Neural progenitor cell (in vitro differentiated cells): ENCODE measurements around the gene ZNF83. TPM values are rescaled to one million over a fixed set of nuclear protein-coding genes. Genes with fewer than 3 reads are reported as not detected.
"Not testable (repeated sequence)": the region's sequence is repeated elsewhere in the genome, so short reads cannot be mapped to it uniquely, and the experiment has no call there.

ENCODE experiments used
- DNase-seq: peaks from one replicate; pipeline ENCODE4 v3.0.0-alpha.2; 2016; ENCODE audit warnings: low spot score
- H2AFZ ChIP-seq: fragments of 200-600 bp; sonication (generic); replicated peaks from 2 replicates; pipeline ENCODE4 v1.6.1; 2016; ENCODE audit warnings: antibody characterized with exemption
- H3F3A ChIP-seq: fragments of 200-600 bp; sonication (generic); 2 replicates; pipeline ENCODE4 v1.6.1; 2016; ENCODE audit warnings: antibody characterized with exemption, low read depth
- H3K27ac ChIP-seq: fragments of 200-600 bp; sonication (generic); 2 replicates; pipeline ENCODE4 v1.5.1; 2016; ENCODE audit warnings: mild to moderate bottlenecking
- H3K27me3 ChIP-seq: fragments of 200-600 bp; sonication (generic); 2 replicates; pipeline ENCODE4 v1.6.1; 2016; ENCODE audit warnings: mild to moderate bottlenecking, moderate library complexity
- H3K36me3 ChIP-seq: fragments of 200-600 bp; sonication (generic); 2 replicates; pipeline ENCODE4 v1.5.1; 2016
- H3K4me1 ChIP-seq: fragments of 200-600 bp; sonication (generic); 2 replicates; pipeline ENCODE4 v1.6.1; 2016; ENCODE audit warnings: mixed run types
- H3K4me2 ChIP-seq: fragments of 200-600 bp; sonication (generic); 2 replicates; pipeline ENCODE4 v1.6.1; 2016
- H3K4me3 ChIP-seq: fragments of 200-600 bp; sonication (generic); 2 replicates; pipeline ENCODE4 v1.5.1; 2016
- H3K79me2 ChIP-seq: fragments of 200-600 bp; sonication (generic); 2 replicates; pipeline ENCODE4 v1.6.1; 2016; ENCODE audit warnings: low read depth
- H3K9ac ChIP-seq: fragments of 200-600 bp; sonication (generic); 2 replicates; pipeline ENCODE4 v1.6.1; 2016
- H3K9me3 ChIP-seq: fragments of 200-600 bp; sonication (generic); 2 replicates; pipeline ENCODE4 v1.5.1; 2016; ENCODE audit warnings: low read depth
- H4K20me1 ChIP-seq: fragments of 200-600 bp; sonication (generic); 2 replicates; pipeline ENCODE4 v1.6.1; 2016; ENCODE audit warnings: low read depth
- H3K27ac Mint-ChIP-seq: 3 replicates; pipeline ENCODE4 v1.8.0; 2021; ENCODE audit warnings: mixed read lengths
- H3K27me3 Mint-ChIP-seq: 2 replicates; pipeline ENCODE4 v1.8.0; 2022; ENCODE audit warnings: low read depth, mild to moderate bottlenecking, inconsistent platforms, moderate library complexity, mixed read lengths; ENCODE audit not compliant: insufficient read depth
- H3K36me3 Mint-ChIP-seq: 3 replicates; pipeline ENCODE4 v1.8.0; 2021; ENCODE audit warnings: mixed read lengths
- H3K4me1 Mint-ChIP-seq: 3 replicates; pipeline ENCODE4 v1.8.0; 2021; ENCODE audit warnings: mixed read lengths
- H3K4me3 Mint-ChIP-seq: 3 replicates; pipeline ENCODE4 v1.8.0; 2021; ENCODE audit warnings: mild to moderate bottlenecking, moderate library complexity, mixed read lengths
- H3K9me3 Mint-ChIP-seq: 3 replicates; pipeline ENCODE4 v1.8.0; 2020; ENCODE audit warnings: mixed read lengths
- CTCF ChIP-seq: fragments of 200-600 bp; sonication (generic); IDR thresholded peaks from 2 replicates; pipeline ENCODE4 v1.5.1; 2017; ENCODE audit warnings: antibody characterized with exemption, mild to moderate bottlenecking
- EZH2 ChIP-seq: fragments of 200-600 bp; sonication (generic); IDR thresholded peaks from 2 replicates; pipeline ENCODE4 v1.6.1; 2017; ENCODE audit warnings: antibody characterized with exemption, mild to moderate bottlenecking, moderate library complexity
- EZH2phosphoT487 ChIP-seq: fragments of 200-600 bp; sonication (generic); IDR thresholded peaks from 2 replicates; pipeline ENCODE4 v1.6.1; 2017; ENCODE audit warnings: antibody characterized with exemption
- total RNA-seq: library from RNA; depleted of rRNA; stranded (reverse); fragments of >200 nt; gene quantifications from 2 replicates; pipeline ENCODE4 v1.2.3, GENCODE V29; 2015; ENCODE audit warnings: low replicate concordance

The ZNF83 gene
- total RNA-seq, 1 donor from 2014 or later: 76.2 TPM

- Histone ChIP-seq H3K4me3 (peak overlapping the region; percentile 77), H3K4me1 (peaks cover 8% of the 10 kb centered on the region), H3K36me3 (no peaks in the 10 kb centered on the region), H3K27me3 (no peaks in the 10 kb centered on the region), H2AFZ (peak overlapping the region; percentile 48), H3F3A (peaks cover 19% of the 10 kb centered on the region), H3K27ac (no peak overlapping the region), H3K4me2 (peak overlapping the region; percentile 85), H3K9me3 (no peaks in the 10 kb centered on the region), H3K79me2 (peaks cover 19% of the 10 kb centered on the region), H3K9ac (no peak overlapping the region), H4K20me1 (no peaks in the 10 kb centered on the region)
- peaks cover 44% of the 10 kb centered on the region for H3K9me3 Mint-ChIP-seq
- peaks cover 37% of the 10 kb centered on the region for H3K36me3 Mint-ChIP-seq
- no peak for DNase-seq
- H3K27me3 Mint-ChIP-seq: peaks cover 2% of the 10 kb centered on the region
- H3K4me3 Mint-ChIP-seq: peak overlapping the region; percentile 88
- TF ChIP-seq CTCF: no peak
- no peak for TF ChIP-seq EZH2phosphoT487
- TF ChIP-seq EZH2: no peak
- peaks cover 9% of the 10 kb centered on the region for H3K4me1 Mint-ChIP-seq
- H3K27ac Mint-ChIP-seq: no peak overlapping the region
Observed at GRCh38 chr19:52600639-52601024, 37.5 kb downstream of the ZNF83 start.

GRCh38 chr19:52599241-52599640 lies 38.9 kb downstream of the ZNF83 start:
- H3K4me1 ChIP-seq: peaks cover 8% of the 10 kb centered on the region
- H3K9me3 ChIP-seq: no peaks in the 10 kb centered on the region
- H3K4me3 ChIP-seq: no peak overlapping the region
- Mint-ChIP-seq H3K4me1 (peaks cover 9% of the 10 kb centered on the region), H3K9me3 (peaks cover 36% of the 10 kb centered on the region), H3K36me3 (peaks cover 37% of the 10 kb centered on the region), H3K27me3 (peaks cover 2% of the 10 kb centered on the region), H3K4me3 (no peak overlapping the region), H3K27ac (no peak overlapping the region)
- no peak overlapping the region for H3K9ac ChIP-seq
- no peaks in the 10 kb centered on the region for H4K20me1 ChIP-seq
- H3K27ac ChIP-seq: no peak overlapping the region
- H3K79me2 ChIP-seq: peaks cover 13% of the 10 kb centered on the region
- H3K27me3 ChIP-seq: no peaks in the 10 kb centered on the region
- TF ChIP-seq EZH2: no peak
- no peak for TF ChIP-seq CTCF
- no peak for TF ChIP-seq EZH2phosphoT487
- DNase-seq: no peak
- peaks cover 19% of the 10 kb centered on the region for H3F3A ChIP-seq
- H2AFZ ChIP-seq: no peak overlapping the region
- no peaks in the 10 kb centered on the region for H3K36me3 ChIP-seq
- no peak overlapping the region for H3K4me2 ChIP-seq

GRCh38 chr19:52593441-52593840 lies 44.7 kb downstream of the ZNF83 start:
- H3K4me3 Mint-ChIP-seq, H3K27me3 ChIP-seq, H3K27ac ChIP-seq, H3K27me3 Mint-ChIP-seq, H3F3A ChIP-seq, H3K9ac ChIP-seq, H4K20me1 ChIP-seq, DNase-seq, H3K36me3 ChIP-seq, H3K4me3 ChIP-seq, H3K4me1 Mint-ChIP-seq, H3K27ac Mint-ChIP-seq, H3K9me3 ChIP-seq, H3K4me1 ChIP-seq, H2AFZ ChIP-seq, H3K79me2 ChIP-seq, H3K4me2 ChIP-seq: not testable (repeated sequence)
- Mint-ChIP-seq H3K9me3 (peaks cover 33% of the 10 kb centered on the region), H3K36me3 (peaks cover 47% of the 10 kb centered on the region)

GRCh38 chr19:52592301-52592700 lies 45.9 kb downstream of the ZNF83 start:
- Histone ChIP-seq H3K4me3 (no peak overlapping the region), H3K36me3 (no peaks in the 10 kb centered on the region), H3K4me2 (no peak overlapping the region), H3K4me1 (no peaks in the 10 kb centered on the region), H3F3A (no peaks in the 10 kb centered on the region), H3K27me3 (no peaks in the 10 kb centered on the region), H3K9me3 (no peaks in the 10 kb centered on the region), H3K9ac (no peak overlapping the region), H3K27ac (no peak overlapping the region), H4K20me1 (no peaks in the 10 kb centered on the region), H3K79me2 (no peaks in the 10 kb centered on the region), H2AFZ (no peak overlapping the region)
- Mint-ChIP-seq H3K27ac (no peak overlapping the region), H3K4me1 (no peaks in the 10 kb centered on the region), H3K9me3 (peaks cover 34% of the 10 kb centered on the region), H3K27me3 (peaks cover 2% of the 10 kb centered on the region), H3K4me3 (no peak overlapping the region), H3K36me3 (peaks cover 49% of the 10 kb centered on the region)
- no peak for DNase-seq
- TF ChIP-seq EZH2: no peak
- no peak for TF ChIP-seq EZH2phosphoT487
- no peak for TF ChIP-seq CTCF
